Ishikawa (cell line): ENCODE measurements around the gene RASSF5.
A peak's percentile ranks its signal among the peaks of the same experiment; 100 is the strongest.

Experiments used
- CEBPB ChIP-seq: IDR thresholded peaks from 2 replicates; pipeline ENCODE4 v1.6.1; 2012
- CREB1 ChIP-seq: IDR thresholded peaks from 2 replicates; pipeline ENCODE4 v1.6.1; 2012; ENCODE audit warnings: low read depth
- EGR1 ChIP-seq: IDR thresholded peaks from 2 replicates; pipeline ENCODE4 v1.6.1; 2012
- EP300 ChIP-seq: IDR thresholded peaks from 2 replicates; pipeline ENCODE4 v1.6.1; 2012; ENCODE audit warnings: borderline replicate concordance
- FOXM1 ChIP-seq: IDR thresholded peaks from 2 replicates; pipeline ENCODE4 v1.6.1; 2012; ENCODE audit warnings: low read depth, borderline replicate concordance
- MAX ChIP-seq: IDR thresholded peaks from 2 replicates; pipeline ENCODE4 v1.6.1; 2012
- NFIC ChIP-seq: IDR thresholded peaks from 2 replicates; pipeline ENCODE4 v1.6.1; 2012
- RAD21 ChIP-seq: IDR thresholded peaks from 2 replicates; pipeline ENCODE4 v1.6.1; 2012; ENCODE audit warnings: low read depth
- REST ChIP-seq: IDR thresholded peaks from 2 replicates; pipeline ENCODE4 v1.6.1; 2012; ENCODE audit warnings: low read depth, mild to moderate bottlenecking
- TAF1 ChIP-seq: IDR thresholded peaks from 2 replicates; pipeline ENCODE4 v1.6.1; 2012; ENCODE audit warnings: low read depth, mild to moderate bottlenecking
- TCF12 ChIP-seq: IDR thresholded peaks from 2 replicates; pipeline ENCODE4 v1.6.1; 2012; ENCODE audit warnings: low read depth
- TEAD4 ChIP-seq: IDR thresholded peaks from 2 replicates; pipeline ENCODE4 v1.6.1; 2012
- USF1 ChIP-seq: IDR thresholded peaks from 2 replicates; pipeline ENCODE4 v1.6.1; 2012
- YY1 ChIP-seq: IDR thresholded peaks from 2 replicates; pipeline ENCODE4 v1.6.1; 2012; ENCODE audit warnings: low read depth
- ZBTB7A ChIP-seq: IDR thresholded peaks from 2 replicates; pipeline ENCODE4 v1.6.1; 2012; ENCODE audit warnings: low read depth

Gene RASSF5

GRCh38 chr1:206612129-206612876, 105.0 kb downstream of the RASSF5 start, which contains the start of gene EIF2D:
TSS of gene EIF2D (minus strand) at chr1:206612465. CDS start at chr1:206612342, 123 bp downstream.
- TF ChIP-seq YY1 (peak; percentile 100), CEBPB (no peak), EGR1 (no peak), TCF12 (peak; percentile 89), TAF1 (peak; percentile 99), CREB1 (no peak), RAD21 (peak; percentile 18; the same call in 1 of the 2 replicates), REST (peak; percentile 13; the same call in 1 of the 2 replicates), FOXM1 (no peak), TEAD4 (no peak), USF1 (peak; percentile 64), EP300 (peak; percentile 59; the same call in 1 of the 2 replicates), NFIC (peak; percentile 66), ZBTB7A (no peak), MAX (peak; percentile 80)

GRCh38 chr1:206628916-206629315, 121.6 kb downstream of the RASSF5 start:
- TF ChIP-seq USF1 (no peak), TEAD4 (no peak)

GRCh38 chr1:206631085-206631509, 123.8 kb downstream of the RASSF5 start:
- TF ChIP-seq TCF12 (0 out of 2 replicates have a peak, but pooled peaks have one; percentile 16), YY1 (no peak), REST (no peak), EP300 (no peak), MAX (0 out of 2 replicates have a peak, but pooled peaks have one; percentile 14), CEBPB (no peak), EGR1 (no peak), TEAD4 (no peak), TAF1 (no peak), FOXM1 (no peak), NFIC (no peak), CREB1 (no peak), ZBTB7A (no peak), RAD21 (peak; percentile 71), USF1 (peak; percentile 93)

GRCh38 chr1:206633708-206634121, 126.4 kb downstream of the RASSF5 start:
- TF ChIP-seq MAX (no peak), TAF1 (no peak), NFIC (no peak), TEAD4 (no peak), USF1 (no peak), ZBTB7A (no peak), YY1 (no peak), EGR1 (no peak), FOXM1 (no peak)
